K562 (cell line): ENCODE results near the gene RYR1. TPM values are rescaled to one million over a fixed set of nuclear protein-coding genes. Genes with fewer than 3 reads are reported as not detected.
A peak's percentile ranks its signal among the peaks of the same experiment; 100 is the strongest.

Source experiments
- ARID1B ChIP-seq: fragments of 450-650 bp; IDR thresholded peaks from 2 replicates; pipeline ENCODE4 v1.6.1; 2016; ENCODE audit warnings: antibody characterized with exemption, mild to moderate bottlenecking, inconsistent platforms
- ARNT ChIP-seq, 2 experiments: fragments of 450-650 bp; IDR thresholded peaks; 2 replicates each; pipeline ENCODE4 v1.6.1; 2016; ENCODE audit warnings: mild to moderate bottlenecking in 1 of 2
- C11orf30 ChIP-seq: fragments of 450-650 bp; IDR thresholded peaks from 2 replicates; pipeline ENCODE4 v1.6.1; 2016; ENCODE audit warnings: low read depth, mild to moderate bottlenecking
- ETV1 ChIP-seq: fragments of 450-650 bp; conservative IDR thresholded peaks from 2 replicates; pipeline ENCODE4 v1.6.1; 2016; ENCODE audit warnings: missing genetic modification characterization, control low read depth, low read depth, missing compliant biosample characterization
- MAFG ChIP-seq: fragments of 450-650 bp; conservative IDR thresholded peaks from 2 replicates; pipeline ENCODE4 v1.6.1; 2016; ENCODE audit warnings: missing genetic modification characterization, missing compliant biosample characterization
- MAZ ChIP-seq, 2 experiments: fragments of 450-650 bp in 1 of 2; sonication (generic) in 1 of 2; formaldehyde crosslinking; IDR thresholded peaks in 1 of 2; conservative IDR thresholded peaks in 1 of 2; 2 replicates each; pipeline versions ENCODE4 v1.4.0 to v1.5.0; 2020; ENCODE audit warnings: mild to moderate bottlenecking in 1 of 2, missing genetic modification reagents in 1 of 2
- NR2C2 ChIP-seq, 2 experiments: fragments of 200-800 bp in 1 of 2; sonication (Bioruptor generic) in 1 of 2; sonication (generic) in 1 of 2; formaldehyde crosslinking in 1 of 2; IDR thresholded peaks; 2 replicates each; pipeline versions ENCODE4 v1.6.1 to v1.8.0; 2016 to 2022; ENCODE audit warnings: mild to moderate bottlenecking in 1 of 2, missing compliant biosample characterization in 1 of 2, missing genetic modification characterization in 1 of 2, missing genetic modification reagents in 1 of 2
- NUFIP1 ChIP-seq: fragments of 450-650 bp; IDR thresholded peaks from 2 replicates; pipeline ENCODE4 v1.6.1; 2018; ENCODE audit not compliant: partially characterized antibody
- POLR2AphosphoS2 ChIP-seq: IDR thresholded peaks from 2 replicates; pipeline ENCODE4 v1.6.1; 2012; ENCODE audit warnings: low read length, improper control_type of control experiment
- RBFOX2 ChIP-seq: fragments of 200-400 bp; formaldehyde crosslinking; IDR thresholded peaks from 2 replicates; pipeline ENCODE4 v1.6.1; 2017; ENCODE audit warnings: low read depth, mild to moderate bottlenecking, low read length, moderate library complexity
- RBM15 ChIP-seq: fragments of 200-400 bp; formaldehyde crosslinking; IDR thresholded peaks from 2 replicates; pipeline ENCODE4 v1.6.1; 2018; ENCODE audit warnings: mild to moderate bottlenecking, low read length, moderate library complexity; ENCODE audit not compliant: insufficient read depth
- SMARCA4 ChIP-seq: fragments of 450-650 bp; IDR thresholded peaks from 2 replicates; pipeline ENCODE4 v1.6.1; 2016
- TGIF2 ChIP-seq: sonication (generic); formaldehyde crosslinking; IDR thresholded peaks from 2 replicates; pipeline ENCODE4 v1.8.1; 2022; ENCODE audit warnings: mild to moderate bottlenecking, missing genetic modification reagents, moderate library complexity
- ZC3H11A ChIP-seq: IDR thresholded peaks from 2 replicates; pipeline ENCODE4 v1.6.1; 2012; ENCODE audit warnings: low read depth, low read length, improper control_type of control experiment
- ZNF384 ChIP-seq: IDR thresholded peaks from 2 replicates; pipeline ENCODE4 v1.6.1; 2012; ENCODE audit warnings: low read depth, low read length, improper control_type of control experiment
- ZNF785 ChIP-seq: fragments of 250-450 bp; sonication (Bioruptor Pico); IDR thresholded peaks from 2 replicates; pipeline ENCODE4 v1.4.0; 2020; ENCODE audit warnings: mild to moderate bottlenecking
- polyA plus RNA-seq, 8 experiments: library from polyadenylated mRNA; depleted of rRNA in 4 of 8; stranded (reverse) in 5 of 8; unstranded in 3 of 8; fragments of >200 nt; fragmentation: Nextera tagmentation in 2 of 8; fragmentation: Illumina TruSeq in 1 of 8; extraction: Ambion mirVana in 2 of 8; extraction: Trizol in 1 of 8; gene quantifications; 2 replicates each; pipeline versions ENCODE4 v1.2.1 to v1.2.3, GENCODE V29; 2011 to 2014; ENCODE audit warnings: inconsistent platforms in 1 of 8, missing spikeins in 1 of 8
- total RNA-seq, 7 experiments: library from RNA; depleted of rRNA in 6 of 7; stranded (reverse); fragments of >200 nt in 6 of 7; fragmentation: Illumina TruSeq in 2 of 7; extraction: Trizol in 2 of 7; gene quantifications; 2 replicates each; pipeline versions ENCODE4 v1.2.1 to v1.2.3, GENCODE V29; 2011 to 2021; ENCODE audit warnings: low replicate concordance in 1 of 7
- TF ChIP-seq, protein P1 (sequence below): fragments of 450-650 bp; conservative IDR thresholded peaks from 2 replicates; pipeline ENCODE4 v1.6.1; 2016; ENCODE audit warnings: missing genetic modification characterization, low read depth, mild to moderate bottlenecking, control low read depth, missing compliant biosample characterization
- TF ChIP-seq, protein P2 (sequence below): sonication (generic); formaldehyde crosslinking; IDR thresholded peaks from 2 replicates; pipeline ENCODE4 v1.9.0; 2022; ENCODE audit warnings: mild to moderate bottlenecking, missing genetic modification reagents
- TF ChIP-seq, protein P3 (sequence below): fragments of 250-450 bp; sonication (Bioruptor Pico); IDR thresholded peaks from 2 replicates; pipeline ENCODE4 v1.4.0; 2020; ENCODE audit warnings: mild to moderate bottlenecking, moderate library complexity, borderline replicate concordance
- TF ChIP-seq, protein P4 (sequence below): fragments of 250-450 bp; sonication (Bioruptor Pico); IDR thresholded peaks from 2 replicates; pipeline ENCODE4 v1.4.0; 2020; ENCODE audit warnings: mild to moderate bottlenecking
- TF ChIP-seq, protein P5 (sequence below): fragments of 450-650 bp; IDR thresholded peaks from 2 replicates; pipeline ENCODE4 v1.6.1; 2018; ENCODE audit warnings: mild to moderate bottlenecking, low read depth; ENCODE audit not compliant: partially characterized antibody

Gene RYR1
- total and polyA plus RNA-seq, 9 of the 15 experiments (the other 6 are each of a cell fraction or from before 2014, with no cell fraction given): 0.11 to 7.4 (median 3.7) TPM

DNA sequence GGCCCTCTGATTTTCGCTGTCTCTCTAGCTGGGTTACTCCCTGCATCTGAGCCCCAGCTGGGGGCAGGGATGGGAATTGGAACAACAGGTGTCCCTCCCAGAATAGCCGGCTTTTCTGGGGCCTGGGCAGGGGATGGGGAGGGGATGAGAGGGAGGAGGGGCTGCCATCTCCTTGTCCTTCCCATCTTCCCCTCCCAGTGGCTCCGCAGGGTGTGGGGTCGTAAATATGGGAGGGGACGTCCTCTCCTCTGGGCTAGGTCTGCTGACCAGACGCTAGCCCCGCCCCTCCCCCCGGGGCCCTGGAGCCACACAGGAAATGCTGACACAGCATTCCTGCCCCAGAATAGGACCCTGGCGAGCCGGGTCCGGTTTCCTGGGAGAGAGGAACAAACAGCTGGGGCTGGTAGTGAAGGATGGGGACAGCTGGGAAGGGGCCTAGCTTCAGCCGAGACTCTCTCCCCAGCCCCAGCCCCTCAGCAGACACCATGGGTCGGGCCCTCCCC lies 1.1 kb downstream of the RYR1 start (continued):
- TF ChIP-seq, protein P1, sequence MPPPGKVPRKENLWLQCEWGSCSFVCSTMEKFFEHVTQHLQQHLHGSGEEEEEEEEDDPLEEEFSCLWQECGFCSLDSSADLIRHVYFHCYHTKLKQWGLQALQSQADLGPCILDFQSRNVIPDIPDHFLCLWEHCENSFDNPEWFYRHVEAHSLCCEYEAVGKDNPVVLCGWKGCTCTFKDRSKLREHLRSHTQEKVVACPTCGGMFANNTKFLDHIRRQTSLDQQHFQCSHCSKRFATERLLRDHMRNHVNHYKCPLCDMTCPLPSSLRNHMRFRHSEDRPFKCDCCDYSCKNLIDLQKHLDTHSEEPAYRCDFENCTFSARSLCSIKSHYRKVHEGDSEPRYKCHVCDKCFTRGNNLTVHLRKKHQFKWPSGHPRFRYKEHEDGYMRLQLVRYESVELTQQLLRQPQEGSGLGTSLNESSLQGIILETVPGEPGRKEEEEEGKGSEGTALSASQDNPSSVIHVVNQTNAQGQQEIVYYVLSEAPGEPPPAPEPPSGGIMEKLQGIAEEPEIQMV (tag): no peak
- TF ChIP-seq ARID1B (no peak), RBFOX2 (peak; percentile 57), POLR2AphosphoS2 (no peak), NR2C2 (CRISPR knock-in tag; IDR thresholded peaks at IDR 0.05) (no peak), NR2C2 (tag; IDR thresholded peaks at IDR 0.05) (no peak), NUFIP1 (no peak), ETV1 (tag) (no peak), TGIF2 (CRISPR knock-in tag) (no peak), ARNT (IDR thresholded peaks at IDR 0.05) (no peak), ZNF384 (no peak), MAFG (tag) (peak; percentile 98), SMARCA4 (0 out of 2 replicates have a peak, but pooled peaks have one; percentile 25), ZNF785 (CRISPR knock-in tag) (no peak), MAZ (CRISPR knock-in tag; conservative IDR thresholded peaks at IDR 0.05 in 1 of 2, IDR thresholded peaks at IDR 0.05 in 1 of 2) (peak in 1 of 2 experiments; percentile 20; a peak in 1 of 4 replicates), RBM15 (no peak), ZC3H11A (no peak), C11orf30 (peak; percentile 100)
- TF ChIP-seq, protein P2, sequence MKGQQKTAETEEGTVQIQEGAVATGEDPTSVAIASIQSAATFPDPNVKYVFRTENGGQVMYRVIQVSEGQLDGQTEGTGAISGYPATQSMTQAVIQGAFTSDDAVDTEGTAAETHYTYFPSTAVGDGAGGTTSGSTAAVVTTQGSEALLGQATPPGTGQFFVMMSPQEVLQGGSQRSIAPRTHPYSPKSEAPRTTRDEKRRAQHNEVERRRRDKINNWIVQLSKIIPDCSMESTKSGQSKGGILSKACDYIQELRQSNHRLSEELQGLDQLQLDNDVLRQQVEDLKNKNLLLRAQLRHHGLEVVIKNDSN (CRISPR knock-in tag): no peak
- TF ChIP-seq, protein P3, sequence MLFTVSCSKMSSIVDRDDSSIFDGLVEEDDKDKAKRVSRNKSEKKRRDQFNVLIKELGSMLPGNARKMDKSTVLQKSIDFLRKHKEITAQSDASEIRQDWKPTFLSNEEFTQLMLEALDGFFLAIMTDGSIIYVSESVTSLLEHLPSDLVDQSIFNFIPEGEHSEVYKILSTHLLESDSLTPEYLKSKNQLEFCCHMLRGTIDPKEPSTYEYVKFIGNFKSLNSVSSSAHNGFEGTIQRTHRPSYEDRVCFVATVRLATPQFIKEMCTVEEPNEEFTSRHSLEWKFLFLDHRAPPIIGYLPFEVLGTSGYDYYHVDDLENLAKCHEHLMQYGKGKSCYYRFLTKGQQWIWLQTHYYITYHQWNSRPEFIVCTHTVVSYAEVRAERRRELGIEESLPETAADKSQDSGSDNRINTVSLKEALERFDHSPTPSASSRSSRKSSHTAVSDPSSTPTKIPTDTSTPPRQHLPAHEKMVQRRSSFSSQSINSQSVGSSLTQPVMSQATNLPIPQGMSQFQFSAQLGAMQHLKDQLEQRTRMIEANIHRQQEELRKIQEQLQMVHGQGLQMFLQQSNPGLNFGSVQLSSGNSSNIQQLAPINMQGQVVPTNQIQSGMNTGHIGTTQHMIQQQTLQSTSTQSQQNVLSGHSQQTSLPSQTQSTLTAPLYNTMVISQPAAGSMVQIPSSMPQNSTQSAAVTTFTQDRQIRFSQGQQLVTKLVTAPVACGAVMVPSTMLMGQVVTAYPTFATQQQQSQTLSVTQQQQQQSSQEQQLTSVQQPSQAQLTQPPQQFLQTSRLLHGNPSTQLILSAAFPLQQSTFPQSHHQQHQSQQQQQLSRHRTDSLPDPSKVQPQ: no peak
- TF ChIP-seq, protein P4, sequence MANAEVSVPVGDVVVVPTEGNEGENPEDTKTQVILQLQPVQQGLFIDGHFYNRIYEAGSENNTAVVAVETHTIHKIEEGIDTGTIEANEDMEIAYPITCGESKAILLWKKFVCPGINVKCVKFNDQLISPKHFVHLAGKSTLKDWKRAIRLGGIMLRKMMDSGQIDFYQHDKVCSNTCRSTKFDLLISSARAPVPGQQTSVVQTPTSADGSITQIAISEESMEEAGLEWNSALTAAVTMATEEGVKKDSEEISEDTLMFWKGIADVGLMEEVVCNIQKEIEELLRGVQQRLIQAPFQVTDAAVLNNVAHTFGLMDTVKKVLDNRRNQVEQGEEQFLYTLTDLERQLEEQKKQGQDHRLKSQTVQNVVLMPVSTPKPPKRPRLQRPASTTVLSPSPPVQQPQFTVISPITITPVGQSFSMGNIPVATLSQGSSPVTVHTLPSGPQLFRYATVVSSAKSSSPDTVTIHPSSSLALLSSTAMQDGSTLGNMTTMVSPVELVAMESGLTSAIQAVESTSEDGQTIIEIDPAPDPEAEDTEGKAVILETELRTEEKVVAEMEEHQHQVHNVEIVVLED (CRISPR knock-in tag): no peak
- TF ChIP-seq, protein P5, sequence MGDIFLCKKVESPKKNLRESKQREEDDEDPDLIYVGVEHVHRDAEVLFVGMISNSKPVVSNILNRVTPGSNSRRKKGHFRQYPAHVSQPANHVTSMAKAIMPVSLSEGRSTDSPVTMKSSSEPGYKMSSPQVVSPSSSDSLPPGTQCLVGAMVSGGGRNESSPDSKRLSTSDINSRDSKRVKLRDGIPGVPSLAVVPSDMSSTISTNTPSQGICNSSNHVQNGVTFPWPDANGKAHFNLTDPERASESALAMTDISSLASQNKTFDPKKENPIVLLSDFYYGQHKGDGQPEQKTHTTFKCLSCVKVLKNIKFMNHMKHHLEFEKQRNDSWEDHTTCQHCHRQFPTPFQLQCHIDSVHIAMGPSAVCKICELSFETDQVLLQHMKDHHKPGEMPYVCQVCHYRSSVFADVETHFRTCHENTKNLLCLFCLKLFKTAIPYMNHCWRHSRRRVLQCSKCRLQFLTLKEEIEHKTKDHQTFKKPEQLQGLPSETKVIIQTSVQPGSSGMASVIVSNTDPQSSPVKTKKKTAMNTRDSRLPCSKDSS: no peak
